OCI-LY1 (cell line): ENCODE results near the gene IFNGR1.

Experiments used
- H2AFZ ChIP-seq: fragments of 200-600 bp; sonication (generic), shearing (Covaris generic); 2 replicates; pipeline ENCODE4 v1.6.0; 2014; ENCODE audit warnings: antibody characterized with exemption, mild to moderate bottlenecking, low read length
- H3F3A ChIP-seq: fragments of 200-600 bp; sonication (generic), shearing (Covaris generic); 2 replicates; pipeline ENCODE4 v1.6.0; 2014; ENCODE audit warnings: mild to moderate bottlenecking, antibody characterized with exemption, low read length, moderate library complexity; ENCODE audit not compliant: insufficient read depth
- H3K27ac ChIP-seq: fragments of 200-600 bp; sonication (generic); 2 replicates; pipeline ENCODE4 v1.5.1; 2014; ENCODE audit warnings: low read length, mixed run types, mild to moderate bottlenecking, low read depth; ENCODE audit not compliant: poor library complexity, severe bottlenecking
- H3K27me3 ChIP-seq: fragments of 200-600 bp; sonication (generic); 2 replicates; pipeline ENCODE4 v1.6.0; 2014; ENCODE audit warnings: antibody characterized with exemption, mild to moderate bottlenecking, low read length, moderate library complexity; ENCODE audit not compliant: insufficient read depth
- H3K36me3 ChIP-seq: fragments of 200-600 bp; sonication (generic); 2 replicates; pipeline ENCODE4 v1.6.1; 2014; ENCODE audit warnings: mild to moderate bottlenecking, antibody characterized with exemption, low read length, moderate library complexity, mixed read lengths; ENCODE audit not compliant: insufficient read depth
- H3K4me1 ChIP-seq: fragments of 200-600 bp; sonication (generic); 2 replicates; pipeline ENCODE4 v1.5.1; 2014; ENCODE audit warnings: mild to moderate bottlenecking, low read length, moderate library complexity; ENCODE audit not compliant: insufficient read depth, severe bottlenecking
- H3K4me2 ChIP-seq: fragments of 200-600 bp; sonication (generic), shearing (Covaris generic); 2 replicates; pipeline ENCODE4 v1.6.1; 2014; ENCODE audit warnings: low read length
- H3K4me3 ChIP-seq: fragments of 200-600 bp; sonication (generic); 2 replicates; pipeline ENCODE4 v1.5.1; 2014; ENCODE audit warnings: low read length, low read depth, mild to moderate bottlenecking, mixed read lengths; ENCODE audit not compliant: poor library complexity, severe bottlenecking
- H3K79me2 ChIP-seq: fragments of 200-600 bp; shearing (Covaris generic); 2 replicates; pipeline ENCODE4 v1.6.1; 2016; ENCODE audit warnings: mixed run types, low read length, mixed read lengths; ENCODE audit not compliant: insufficient read depth
- H3K9ac ChIP-seq: fragments of 200-600 bp; sonication (generic), shearing (Covaris generic); 2 replicates; pipeline ENCODE4 v1.6.1; 2014; ENCODE audit warnings: mild to moderate bottlenecking, low read length, mixed read lengths
- H3K9me2 ChIP-seq: fragments of 200-600 bp; sonication (generic), shearing (Covaris generic); 2 replicates; pipeline ENCODE4 v1.6.1; 2014; ENCODE audit warnings: low read depth, mild to moderate bottlenecking, low read length, mixed read lengths
- H3K9me3 ChIP-seq: fragments of 200-600 bp; shearing (Covaris generic); 2 replicates; pipeline ENCODE4 v1.6.1; 2014; ENCODE audit warnings: low read length, mixed read lengths
- H4K20me1 ChIP-seq: fragments of 200-600 bp; sonication (generic), shearing (Covaris generic); 2 replicates; pipeline ENCODE4 v1.6.0; 2016; ENCODE audit warnings: mild to moderate bottlenecking, low read length; ENCODE audit not compliant: insufficient read depth
- EZH2 ChIP-seq: fragments of 200-600 bp; sonication (generic), shearing (Covaris generic); IDR thresholded peaks from 2 replicates; pipeline ENCODE4 v1.8.0; 2017; ENCODE audit warnings: borderline replicate concordance, mixed run types, mild to moderate bottlenecking, antibody characterized with exemption, low read length, moderate library complexity, mixed read lengths
- TF ChIP-seq, protein P1 (sequence below): fragments of 200-600 bp; sonication (generic), shearing (Covaris generic); IDR thresholded peaks from 2 replicates; pipeline ENCODE4 v1.5.1; 2017; ENCODE audit warnings: mild to moderate bottlenecking, antibody characterized with exemption, low read length, moderate library complexity, mixed read lengths

Gene IFNGR1

DNA sequence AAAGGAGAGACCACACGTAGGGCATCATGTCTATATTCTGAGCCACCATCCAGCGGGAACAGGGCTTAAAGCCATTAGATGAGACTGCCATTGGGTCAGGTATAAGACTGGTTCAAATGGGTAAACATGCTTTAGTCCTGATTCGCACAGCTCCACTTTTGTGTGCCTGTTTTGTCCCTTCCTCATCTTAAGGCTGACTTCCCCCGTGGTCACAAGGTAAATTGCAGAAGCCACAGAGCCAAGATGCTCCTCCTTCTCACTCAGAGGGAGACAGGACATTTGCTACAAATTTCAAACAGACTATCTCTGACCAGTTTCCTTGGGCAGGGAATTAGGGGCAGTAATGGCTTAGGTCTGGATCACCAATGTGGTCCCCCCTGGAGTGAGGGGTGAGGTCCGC lies 11.4 kb upstream of the IFNGR1 start:
- no peak overlapping the region for H3K4me3 ChIP-seq
- H3K4me2 ChIP-seq, result no peak overlapping the region
- H3K9ac ChIP-seq, result no peak overlapping the region
- no peaks in the 10 kb centered on the region for H3K79me2 ChIP-seq
- no peaks in the 10 kb centered on the region for H3K36me3 ChIP-seq
- H3K4me1 ChIP-seq, result peaks cover 19% of the 10 kb centered on the region
- no peak overlapping the region for H2AFZ ChIP-seq
- H4K20me1 ChIP-seq, result no peaks in the 10 kb centered on the region
- H3K9me2 ChIP-seq, result no peaks in the 10 kb centered on the region
- no peak overlapping the region for H3K27ac ChIP-seq
- no peak for TF ChIP-seq EZH2
- TF ChIP-seq, protein P1, sequence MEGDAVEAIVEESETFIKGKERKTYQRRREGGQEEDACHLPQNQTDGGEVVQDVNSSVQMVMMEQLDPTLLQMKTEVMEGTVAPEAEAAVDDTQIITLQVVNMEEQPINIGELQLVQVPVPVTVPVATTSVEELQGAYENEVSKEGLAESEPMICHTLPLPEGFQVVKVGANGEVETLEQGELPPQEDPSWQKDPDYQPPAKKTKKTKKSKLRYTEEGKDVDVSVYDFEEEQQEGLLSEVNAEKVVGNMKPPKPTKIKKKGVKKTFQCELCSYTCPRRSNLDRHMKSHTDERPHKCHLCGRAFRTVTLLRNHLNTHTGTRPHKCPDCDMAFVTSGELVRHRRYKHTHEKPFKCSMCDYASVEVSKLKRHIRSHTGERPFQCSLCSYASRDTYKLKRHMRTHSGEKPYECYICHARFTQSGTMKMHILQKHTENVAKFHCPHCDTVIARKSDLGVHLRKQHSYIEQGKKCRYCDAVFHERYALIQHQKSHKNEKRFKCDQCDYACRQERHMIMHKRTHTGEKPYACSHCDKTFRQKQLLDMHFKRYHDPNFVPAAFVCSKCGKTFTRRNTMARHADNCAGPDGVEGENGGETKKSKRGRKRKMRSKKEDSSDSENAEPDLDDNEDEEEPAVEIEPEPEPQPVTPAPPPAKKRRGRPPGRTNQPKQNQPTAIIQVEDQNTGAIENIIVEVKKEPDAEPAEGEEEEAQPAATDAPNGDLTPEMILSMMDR, result no peak
- no peaks in the 10 kb centered on the region for H3K27me3 ChIP-seq
- no peaks in the 10 kb centered on the region for H3F3A ChIP-seq
- no peaks in the 10 kb centered on the region for H3K9me3 ChIP-seq

DNA sequence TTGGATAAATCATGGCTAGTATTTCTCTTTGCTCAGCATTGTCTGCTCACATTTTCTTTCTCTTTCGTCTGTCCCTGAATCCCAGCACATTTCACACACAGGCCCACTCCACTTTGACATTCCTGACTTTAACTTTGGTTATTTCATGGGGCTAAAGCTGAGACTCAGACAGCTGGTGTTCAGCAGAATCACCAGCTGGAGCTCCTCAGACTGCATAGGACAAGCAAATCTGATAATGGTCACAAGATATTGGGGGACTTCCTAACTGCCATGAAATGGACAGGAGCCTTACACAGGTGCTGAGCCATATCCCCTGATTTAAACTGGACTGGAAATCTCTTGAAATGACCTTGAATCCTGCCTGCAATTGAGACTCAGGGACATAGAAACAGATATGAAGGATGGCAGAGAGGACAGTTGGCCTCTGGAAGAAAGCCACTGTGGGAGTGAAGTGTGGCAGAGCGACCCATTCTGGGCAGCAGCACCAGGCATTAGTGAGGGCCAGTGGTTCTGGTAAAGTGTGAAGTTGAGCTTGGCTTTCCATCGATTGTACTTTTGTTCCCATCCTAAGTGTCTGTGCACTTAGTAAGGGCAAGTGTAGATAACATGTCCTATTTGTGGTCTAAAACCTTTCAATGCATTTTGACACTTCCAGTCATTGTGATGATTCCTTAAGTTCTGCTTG lies 10.0 kb upstream of the IFNGR1 start:
- TF ChIP-seq EZH2, result no peak
- TF ChIP-seq, protein P1, result no peak
- no peaks in the 10 kb centered on the region for H3K9me3 ChIP-seq
- no peaks in the 10 kb centered on the region for H3K27me3 ChIP-seq
- H3K4me2 ChIP-seq, result no peak overlapping the region
- no peaks in the 10 kb centered on the region for H3K79me2 ChIP-seq
- no peak overlapping the region for H2AFZ ChIP-seq
- H3K4me1 ChIP-seq, result peaks cover 19% of the 10 kb centered on the region
- H3K4me3 ChIP-seq, result no peak overlapping the region
- no peak overlapping the region for H3K27ac ChIP-seq
- H3K36me3 ChIP-seq, result no peaks in the 10 kb centered on the region
- no peaks in the 10 kb centered on the region for H3K9me2 ChIP-seq
- H3F3A ChIP-seq, result no peaks in the 10 kb centered on the region
- no peak overlapping the region for H3K9ac ChIP-seq
- no peaks in the 10 kb centered on the region for H4K20me1 ChIP-seq

DNA sequence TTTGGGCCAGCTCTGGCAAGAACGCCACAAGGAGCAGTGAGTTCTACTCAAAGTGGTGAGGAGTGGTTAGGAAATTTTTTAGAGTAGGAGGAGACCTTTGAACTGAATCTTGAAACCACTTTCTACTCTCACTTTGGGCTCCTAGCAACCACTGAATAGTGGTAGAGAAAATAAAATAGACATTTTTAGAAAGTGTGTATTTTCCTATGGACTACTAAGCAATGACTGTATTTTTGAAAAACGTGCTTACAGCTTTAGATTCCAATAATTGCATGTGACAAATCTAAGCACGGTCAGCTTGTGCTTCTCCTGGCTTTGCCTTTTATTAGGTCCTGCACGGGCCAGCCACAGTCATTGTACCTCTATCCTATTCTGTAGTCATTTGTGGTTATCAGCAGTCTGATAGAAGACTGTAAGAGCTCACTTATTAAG lies 8.7 kb upstream of the IFNGR1 start:
- H3K79me2 ChIP-seq, result no peaks in the 10 kb centered on the region
- no peak overlapping the region for H2AFZ ChIP-seq
- H3K9me3 ChIP-seq, result no peaks in the 10 kb centered on the region
- no peaks in the 10 kb centered on the region for H3K27me3 ChIP-seq
- H3K27ac ChIP-seq, result no peak overlapping the region
- peaks cover 27% of the 10 kb centered on the region for H3K4me1 ChIP-seq
- H3K9ac ChIP-seq, result no peak overlapping the region
- no peaks in the 10 kb centered on the region for H3F3A ChIP-seq
- H4K20me1 ChIP-seq, result no peaks in the 10 kb centered on the region
- no peak overlapping the region for H3K4me2 ChIP-seq
- no peaks in the 10 kb centered on the region for H3K9me2 ChIP-seq
- H3K4me3 ChIP-seq, result no peak overlapping the region
- TF ChIP-seq, protein P1, result no peak
- TF ChIP-seq EZH2, result no peak
- no peaks in the 10 kb centered on the region for H3K36me3 ChIP-seq
